AG09309 (cell line): ENCODE results near the gene GRID1.

Experiments used
- DNase-seq: peaks from one replicate; pipeline ENCODE4 v3.0.0-alpha.2; 2010; ENCODE audit warnings: low read depth
- H3K4me3 ChIP-seq: 2 replicates; pipeline ENCODE4 v1.5.1; 2011; ENCODE audit warnings: mild to moderate bottlenecking, low read depth, low read length, moderate library complexity; ENCODE audit not compliant: control insufficient read depth
- CTCF ChIP-seq: IDR thresholded peaks from 2 replicates; pipeline ENCODE4 v1.5.1; 2011; ENCODE audit warnings: mild to moderate bottlenecking, low read depth, low read length, inconsistent platforms; ENCODE audit not compliant: insufficient read depth, control insufficient read depth; ENCODE audit errors: missing control alignments

GRID1 gene

GRCh38 chr10:86327954-86328725, 38.5 kb downstream of the GRID1 start:
- no peak for TF ChIP-seq CTCF
- no peak for DNase-seq
- no peak overlapping the region for H3K4me3 ChIP-seq

GRCh38 chr10:86325158-86325557, 41.4 kb downstream of the GRID1 start:
- no peak for DNase-seq
- no peak overlapping the region for H3K4me3 ChIP-seq
- TF ChIP-seq CTCF, result no peak

- no peak for TF ChIP-seq CTCF
- DNase-seq, result no peak
- H3K4me3 ChIP-seq, result no peak overlapping the region
These were observed 45.0 kb downstream of the GRID1 start for GRCh38 chr10:86321568-86321967.

GRCh38 chr10:86319676-86320075, 46.9 kb downstream of the GRID1 start:
- DNase-seq, result no peak
- TF ChIP-seq CTCF, result no peak
- H3K4me3 ChIP-seq, result no peak overlapping the region

GRCh38 chr10:86317949-86318725, 48.5 kb downstream of the GRID1 start:
- DNase-seq, result no peak
- no peak overlapping the region for H3K4me3 ChIP-seq
- no peak for TF ChIP-seq CTCF

- H3K4me3 ChIP-seq, result no peak overlapping the region
- DNase-seq, result no peak
- no peak for TF ChIP-seq CTCF
These were observed 49.6 kb downstream of the GRID1 start for GRCh38 chr10:86316990-86317389.
